Left ventricle myocardium inferior (tissue), 1 donor: ENCODE measurements around the gene ATP6V0B. TPM values are rescaled to one million over a fixed set of nuclear protein-coding genes. Genes with fewer than 3 reads are reported as not detected.

Experiments used
- DNase-seq: peaks from one replicate; pipeline ENCODE4 v3.0.0-alpha.2; 2020
- H3K27ac ChIP-seq: fragments of 200-600 bp; replicated peaks from 2 replicates; pipeline ENCODE4 v1.8.0; 2021
- H3K27me3 ChIP-seq: fragments of 200-600 bp; 2 replicates; pipeline ENCODE4 v1.8.0; 2021; ENCODE audit warnings: low read depth
- H3K36me3 ChIP-seq: fragments of 200-600 bp; 2 replicates; pipeline ENCODE4 v1.8.0; 2021
- H3K4me1 ChIP-seq: fragments of 200-600 bp; 2 replicates; pipeline ENCODE4 v1.8.0; 2021
- H3K4me3 ChIP-seq: fragments of 200-600 bp; 2 replicates; pipeline ENCODE4 v1.8.0; 2021; ENCODE audit warnings: mild to moderate bottlenecking, moderate library complexity
- H3K9me3 ChIP-seq: fragments of 200-600 bp; replicated peaks from 2 replicates; pipeline ENCODE4 v1.8.0; 2021
- CTCF ChIP-seq: fragments of 200-600 bp; IDR thresholded peaks from 2 replicates; pipeline ENCODE4 v1.8.0; 2021; ENCODE audit warnings: antibody characterized with exemption, mild to moderate bottlenecking, borderline replicate concordance
- intact Hi-C: fragments of 100-400 bp; cut with micrococcal nuclease; formaldehyde crosslinking; loops from one replicate; pipeline ENCODE4 v1.11.0; 2022
- total RNA-seq: library from RNA; stranded (reverse); fragmentation: NEBNext Ultra II Directional; extraction: Animal tissue kit (Norgen Biotek cat#: 25700); gene quantifications from one replicate; pipeline ENCODE4 v1.2.1, GENCODE V29; 2021
- donor health status: DM: no; HTN: yes; CAD: no; lungs with severe emphysema.

Gene ATP6V0B
- total RNA-seq, 1 donor from 2014 or later: 80.6 TPM

- Histone ChIP-seq H3K4me1 (peaks cover 20% of the 10 kb centered on the region), H3K36me3 (no peaks in the 10 kb centered on the region), H3K9me3 (no peaks in the 10 kb centered on the region), H3K4me3 (peak overlapping the region; percentile 84), H3K27ac (peak overlapping the region; percentile 68), H3K27me3 (no peaks in the 10 kb centered on the region)
- intact Hi-C loops: no loop called here
- DNase-seq: no peak
- TF ChIP-seq CTCF: no peak
Measured at GRCh38 chr1:43991200-43991475, 16.4 kb downstream of the ATP6V0B start.

GRCh38 chr1:43991476-43992231 is 16.9 kb downstream of the ATP6V0B start, which contains the start of gene CCDC24:
TSS of gene CCDC24 (plus strand) at chr1:43991599. CDS start at chr1:43991879, 280 bp downstream.
- Histone ChIP-seq H3K4me1 (peaks cover 20% of the 10 kb centered on the region), H3K36me3 (no peaks in the 10 kb centered on the region), H3K9me3 (no peaks in the 10 kb centered on the region), H3K27me3 (no peaks in the 10 kb centered on the region), H3K27ac (peak within 1 kb of the TSS; percentile 68), H3K4me3 (peak within 1 kb of the TSS; percentile 84)
- TF ChIP-seq CTCF: peak; percentile 19
- intact Hi-C loops: no loop called here
- DNase-seq: peak; percentile 86

GRCh38 chr1:43992232-43992995 is 17.7 kb downstream of the ATP6V0B start:
- DNase-seq: no peak
- H3K27me3 ChIP-seq: no peaks in the 10 kb centered on the region
- peaks cover 20% of the 10 kb centered on the region for H3K4me1 ChIP-seq
- peak overlapping the region; percentile 68 for H3K27ac ChIP-seq
- H3K4me3 ChIP-seq: peak overlapping the region; percentile 84
- TF ChIP-seq CTCF: no peak
- intact Hi-C loops: no loop called here
- no peaks in the 10 kb centered on the region for H3K9me3 ChIP-seq
- no peaks in the 10 kb centered on the region for H3K36me3 ChIP-seq

- no peak overlapping the region for H3K27ac ChIP-seq
- no peak overlapping the region for H3K4me3 ChIP-seq
- no peaks in the 10 kb centered on the region for H3K36me3 ChIP-seq
- H3K4me1 ChIP-seq: peaks cover 20% of the 10 kb centered on the region
- H3K27me3 ChIP-seq: no peaks in the 10 kb centered on the region
- intact Hi-C loops: no loop called here
- TF ChIP-seq CTCF: no peak
- no peaks in the 10 kb centered on the region for H3K9me3 ChIP-seq
- DNase-seq: no peak
Measured at GRCh38 chr1:43993206-43993914, 18.6 kb downstream of the ATP6V0B start.

GRCh38 chr1:43994071-43994470 is 19.3 kb downstream of the ATP6V0B start:
- intact Hi-C loops: no loop called here
- no peak for DNase-seq

More at GRCh38 chr1:43994071-43994470, 19.3 kb downstream of the ATP6V0B start:
- Histone ChIP-seq H3K4me1 (peaks cover 20% of the 10 kb centered on the region), H3K27me3 (no peaks in the 10 kb centered on the region), H3K9me3 (no peaks in the 10 kb centered on the region), H3K4me3 (no peak overlapping the region), H3K27ac (no peak overlapping the region), H3K36me3 (no peaks in the 10 kb centered on the region)
- TF ChIP-seq CTCF: no peak
